Activated CD4-positive, alpha-beta T cell treated with anti-CD3 and anti-CD28 coated beads, Interleukin-2, amount 50 U/mL, for 48 hours (primary cell): ENCODE measurements around the gene ADAMTSL3.

ENCODE experiments used
- DNase-seq, 2 experiments: peaks; one replicate each; pipeline ENCODE4 v3.0.0-alpha.2; 2020

ADAMTSL3 gene, protein sequence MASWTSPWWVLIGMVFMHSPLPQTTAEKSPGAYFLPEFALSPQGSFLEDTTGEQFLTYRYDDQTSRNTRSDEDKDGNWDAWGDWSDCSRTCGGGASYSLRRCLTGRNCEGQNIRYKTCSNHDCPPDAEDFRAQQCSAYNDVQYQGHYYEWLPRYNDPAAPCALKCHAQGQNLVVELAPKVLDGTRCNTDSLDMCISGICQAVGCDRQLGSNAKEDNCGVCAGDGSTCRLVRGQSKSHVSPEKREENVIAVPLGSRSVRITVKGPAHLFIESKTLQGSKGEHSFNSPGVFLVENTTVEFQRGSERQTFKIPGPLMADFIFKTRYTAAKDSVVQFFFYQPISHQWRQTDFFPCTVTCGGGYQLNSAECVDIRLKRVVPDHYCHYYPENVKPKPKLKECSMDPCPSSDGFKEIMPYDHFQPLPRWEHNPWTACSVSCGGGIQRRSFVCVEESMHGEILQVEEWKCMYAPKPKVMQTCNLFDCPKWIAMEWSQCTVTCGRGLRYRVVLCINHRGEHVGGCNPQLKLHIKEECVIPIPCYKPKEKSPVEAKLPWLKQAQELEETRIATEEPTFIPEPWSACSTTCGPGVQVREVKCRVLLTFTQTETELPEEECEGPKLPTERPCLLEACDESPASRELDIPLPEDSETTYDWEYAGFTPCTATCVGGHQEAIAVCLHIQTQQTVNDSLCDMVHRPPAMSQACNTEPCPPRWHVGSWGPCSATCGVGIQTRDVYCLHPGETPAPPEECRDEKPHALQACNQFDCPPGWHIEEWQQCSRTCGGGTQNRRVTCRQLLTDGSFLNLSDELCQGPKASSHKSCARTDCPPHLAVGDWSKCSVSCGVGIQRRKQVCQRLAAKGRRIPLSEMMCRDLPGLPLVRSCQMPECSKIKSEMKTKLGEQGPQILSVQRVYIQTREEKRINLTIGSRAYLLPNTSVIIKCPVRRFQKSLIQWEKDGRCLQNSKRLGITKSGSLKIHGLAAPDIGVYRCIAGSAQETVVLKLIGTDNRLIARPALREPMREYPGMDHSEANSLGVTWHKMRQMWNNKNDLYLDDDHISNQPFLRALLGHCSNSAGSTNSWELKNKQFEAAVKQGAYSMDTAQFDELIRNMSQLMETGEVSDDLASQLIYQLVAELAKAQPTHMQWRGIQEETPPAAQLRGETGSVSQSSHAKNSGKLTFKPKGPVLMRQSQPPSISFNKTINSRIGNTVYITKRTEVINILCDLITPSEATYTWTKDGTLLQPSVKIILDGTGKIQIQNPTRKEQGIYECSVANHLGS (N-terminal part only)

GRCh38 chr15:83653639-83654378 is at the start of gene ADAMTSL3:
Gene ADAMTSL3 (plus strand): TSS chr15:83654123. CDS start chr15:83655762, 1,639 bp downstream.
- DNase-seq: no peak

GRCh38 chr15:83604549-83604948 is 49.4 kb upstream of the ADAMTSL3 start:
- DNase-seq: no peak

GRCh38 chr15:83605111-83605945 is 48.6 kb upstream of the ADAMTSL3 start:
- DNase-seq: no peak

DNA sequence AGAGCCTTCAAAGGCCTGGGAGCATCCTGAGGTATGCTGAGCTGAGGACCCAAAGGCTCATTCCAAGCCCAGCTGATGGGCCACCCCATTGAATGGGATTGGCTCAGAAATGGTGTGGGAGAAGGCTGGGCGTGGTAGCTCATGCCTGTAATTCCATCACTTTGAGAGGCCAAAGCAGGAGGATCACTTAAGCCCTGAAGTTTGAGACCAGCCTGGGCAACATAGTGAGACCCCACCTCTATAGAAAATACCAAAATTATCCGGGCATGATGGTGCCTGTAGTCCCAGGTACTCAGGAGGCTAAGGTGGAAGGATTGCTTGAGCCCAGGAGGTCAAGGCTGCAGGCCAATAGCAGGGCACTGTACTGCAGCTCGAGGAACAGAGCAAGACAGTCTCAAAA is 43.8 kb upstream of the ADAMTSL3 start:
- no peak for DNase-seq

DNA sequence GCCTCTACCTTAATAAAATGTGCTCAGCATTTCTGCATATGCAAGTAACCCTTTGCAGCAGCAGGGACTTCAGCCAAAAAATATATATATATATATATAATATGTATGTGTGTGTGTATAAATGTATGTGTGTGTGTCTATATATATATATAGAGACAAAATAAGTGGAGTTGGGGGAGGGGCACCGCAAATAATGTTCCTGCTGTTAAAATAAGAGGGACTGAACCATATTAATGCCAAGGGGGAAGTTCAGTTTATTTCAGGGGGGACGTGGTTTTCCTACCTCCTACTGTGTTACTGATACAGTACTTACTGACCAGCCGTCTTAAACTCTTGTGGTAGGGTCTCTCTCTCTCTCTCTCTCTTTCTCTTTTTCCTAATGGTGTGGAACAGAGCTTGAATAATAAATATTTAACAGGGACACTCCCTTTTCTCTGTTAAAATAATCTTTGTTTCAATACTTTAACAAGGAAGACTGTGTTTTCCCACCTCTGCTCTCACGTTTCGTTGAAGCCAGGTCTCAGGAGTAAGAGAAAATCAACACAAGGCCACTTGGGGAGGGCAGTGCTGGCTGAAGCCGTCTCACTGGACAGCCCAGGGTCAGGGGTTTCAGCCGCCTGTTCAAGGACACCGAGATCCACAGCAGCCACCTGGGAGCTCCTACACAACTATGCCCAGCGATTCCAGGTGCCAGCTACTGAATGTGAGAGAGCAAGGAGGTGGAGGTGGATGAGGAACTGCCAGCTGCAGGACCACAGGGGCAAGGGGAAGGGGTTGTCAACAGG is 42.8 kb upstream of the ADAMTSL3 start:
- DNase-seq: no peak

DNA sequence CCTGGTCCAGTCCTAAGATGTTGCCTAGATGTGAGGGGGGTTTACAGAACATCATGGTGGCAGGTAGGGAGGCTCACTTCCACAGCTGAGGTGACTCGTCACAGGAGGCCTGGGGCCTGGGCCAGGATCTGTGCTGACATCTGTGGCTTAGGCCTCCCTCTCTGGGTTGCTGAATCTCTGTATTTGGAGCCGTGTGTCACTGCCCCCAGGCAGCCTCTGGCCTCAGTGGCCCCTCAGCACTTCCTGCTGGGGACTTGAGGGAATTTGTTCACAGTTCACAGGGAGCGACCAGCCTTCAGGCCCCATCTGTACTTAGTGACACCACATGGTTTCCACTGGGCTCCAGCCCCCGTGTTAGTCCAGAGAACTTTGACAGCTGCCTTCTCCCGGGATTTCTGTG is 41.7 kb upstream of the ADAMTSL3 start:
- DNase-seq: no peak

DNA sequence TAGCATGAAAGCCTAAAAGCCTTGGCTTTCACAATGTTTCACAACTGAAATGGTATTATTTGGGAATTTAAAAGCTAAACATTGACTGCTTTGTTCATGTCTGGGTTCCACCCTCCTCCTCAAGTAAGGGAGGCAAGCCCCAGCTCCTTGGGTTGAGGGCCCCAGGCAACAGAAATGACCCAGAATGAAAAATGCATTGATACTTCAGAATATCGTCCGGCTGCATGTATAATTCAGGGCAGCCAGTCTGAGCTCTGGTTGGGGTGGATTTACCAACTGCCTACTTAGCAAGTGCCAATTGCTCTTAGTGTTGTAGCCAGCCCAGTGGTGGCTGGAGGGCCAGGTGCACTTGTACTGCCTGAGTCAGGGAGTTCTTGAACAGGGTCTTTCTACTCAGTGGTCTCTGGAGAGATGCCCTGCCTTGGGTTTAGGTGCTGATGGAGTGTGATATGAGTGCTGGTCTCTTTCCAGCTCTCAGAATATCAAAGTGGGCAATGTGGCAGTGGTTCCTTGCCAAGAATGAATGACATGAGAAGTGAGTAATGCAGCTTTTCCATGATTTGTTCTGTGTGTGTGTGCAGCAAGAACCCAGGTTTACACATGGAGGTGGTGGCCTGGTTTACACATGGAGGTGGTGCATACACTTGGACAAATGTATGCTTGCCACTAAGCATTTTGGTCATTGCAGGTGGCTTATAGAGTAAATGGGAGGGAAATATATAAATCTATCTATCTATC is 40.9 kb upstream of the ADAMTSL3 start:
- DNase-seq: no peak

DNA sequence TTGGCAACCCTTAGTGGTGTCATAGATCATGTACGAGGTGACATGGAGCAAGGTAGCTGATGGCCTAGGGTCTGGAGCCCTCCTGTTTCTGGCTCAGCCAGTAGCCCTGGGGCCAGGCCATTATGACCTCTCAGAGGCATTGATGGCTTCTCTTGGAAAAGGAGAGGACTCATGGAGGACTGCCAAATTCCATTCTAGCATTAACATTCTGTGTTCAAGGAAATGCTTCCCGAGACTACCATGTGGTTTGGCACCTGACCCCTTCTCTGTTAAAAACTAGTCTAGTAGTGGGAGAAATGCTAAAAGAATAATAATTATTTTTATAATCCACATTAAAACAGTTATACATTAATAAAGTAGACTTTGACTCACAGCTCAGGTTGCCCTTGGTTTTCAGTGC is 40.2 kb upstream of the ADAMTSL3 start:
- no peak for DNase-seq

DNA sequence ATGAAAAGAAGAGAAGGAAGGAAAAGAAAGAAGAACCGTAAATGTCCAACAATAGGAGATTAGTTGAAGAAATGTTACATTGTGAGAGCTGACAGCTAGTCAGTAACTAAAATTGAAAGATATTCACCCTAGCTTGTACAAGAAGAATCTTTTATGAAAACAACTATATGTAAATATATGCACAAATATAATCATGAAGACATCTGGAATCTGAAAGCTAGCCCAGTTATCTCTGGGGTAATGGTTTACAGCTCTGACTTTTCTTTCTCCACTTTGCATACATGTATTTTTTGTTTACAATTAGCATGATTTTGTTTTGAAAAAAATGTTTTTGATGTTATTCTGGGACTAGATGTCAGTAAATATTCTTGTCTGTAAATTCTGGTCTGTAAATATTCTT is 37.1 kb upstream of the ADAMTSL3 start:
- no peak for DNase-seq

- DNase-seq: no peak
Observed at GRCh38 chr15:83626171-83626802, 27.6 kb upstream of the ADAMTSL3 start.

DNA sequence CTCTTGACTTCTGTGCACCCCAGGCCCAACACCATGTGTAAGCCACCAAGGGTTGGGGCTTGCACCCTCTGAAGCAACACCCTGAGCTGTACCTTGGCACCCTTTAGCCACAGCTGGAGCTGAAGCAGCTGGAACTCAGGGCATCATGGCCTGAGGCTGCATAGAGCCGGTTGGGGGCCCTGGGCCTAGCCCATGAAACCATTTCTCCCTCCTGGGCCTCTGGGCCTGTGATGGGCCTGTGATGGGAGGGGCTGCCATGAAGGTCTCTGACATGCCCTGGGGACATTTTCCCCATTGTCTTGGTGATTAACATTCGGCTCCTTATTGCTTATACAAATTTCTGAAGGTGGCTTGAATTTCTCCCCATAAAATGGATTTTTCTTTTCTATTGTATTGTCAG is 22.4 kb upstream of the ADAMTSL3 start:
- no peak for DNase-seq

DNA sequence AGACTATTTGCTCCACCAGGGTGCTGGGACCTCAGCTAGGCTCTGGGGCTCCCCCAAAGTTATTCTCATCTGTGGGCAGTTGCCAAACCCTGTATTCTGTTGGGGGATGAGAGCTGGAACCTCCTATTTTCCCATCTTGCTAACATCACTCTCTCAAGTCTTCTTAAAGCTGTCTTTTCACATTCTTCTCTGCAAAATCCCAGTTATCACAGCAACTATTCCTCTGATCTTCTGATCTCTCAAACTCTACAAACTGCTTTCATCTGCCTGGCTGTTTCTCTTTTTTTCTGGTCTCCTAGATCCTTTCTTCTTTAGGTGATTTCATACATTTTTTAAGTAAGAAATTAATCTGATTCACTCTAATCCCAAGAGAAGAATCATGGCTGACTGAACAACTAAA is 10.7 kb upstream of the ADAMTSL3 start:
- DNase-seq: no peak

- DNase-seq: no peak
Observed at GRCh38 chr15:83644439-83644838, 9.5 kb upstream of the ADAMTSL3 start.

DNA sequence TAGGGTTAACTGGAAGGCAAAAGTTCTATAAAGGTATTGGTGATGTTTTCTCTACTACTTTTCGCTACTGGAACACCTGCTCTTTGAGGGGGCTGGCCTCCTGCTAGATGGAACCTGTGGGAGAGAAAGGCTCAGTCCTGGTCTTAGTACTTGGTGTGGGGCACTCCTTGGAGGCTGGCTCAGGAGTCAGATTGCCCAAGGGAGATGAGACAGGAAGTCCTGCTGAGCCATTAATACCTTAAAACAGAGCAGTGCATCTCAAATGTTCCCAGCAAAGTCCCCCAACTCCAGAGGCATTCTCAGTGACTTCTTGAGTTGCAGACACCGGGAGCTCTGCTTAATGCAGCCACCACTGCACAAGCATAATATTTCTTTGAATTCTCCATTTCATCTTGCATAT is 3.1 kb upstream of the ADAMTSL3 start:
- no peak for DNase-seq

DNA sequence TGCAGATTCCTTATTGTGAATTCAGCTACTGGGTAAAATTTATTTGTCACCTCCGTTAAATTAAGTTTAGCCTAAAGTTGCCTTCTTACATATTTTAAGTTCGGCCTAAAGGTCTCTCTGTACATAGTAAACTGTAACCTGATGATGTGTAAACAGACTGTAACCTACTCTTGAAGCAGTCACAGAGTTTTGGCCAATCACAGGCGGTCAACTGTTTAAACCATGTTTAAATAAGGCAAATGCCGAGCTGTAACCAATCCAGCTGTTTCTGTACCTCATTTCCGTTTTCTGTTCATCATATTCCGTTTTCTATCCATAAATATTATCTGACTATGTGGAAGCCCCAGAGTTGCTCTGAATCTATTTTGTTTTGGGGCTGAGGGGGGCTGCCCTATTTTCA is 2.4 kb upstream of the ADAMTSL3 start:
- no peak for DNase-seq

GRCh38 chr15:83652626-83653204 is 1.2 kb upstream of the ADAMTSL3 start:
- no peak for DNase-seq

DNA sequence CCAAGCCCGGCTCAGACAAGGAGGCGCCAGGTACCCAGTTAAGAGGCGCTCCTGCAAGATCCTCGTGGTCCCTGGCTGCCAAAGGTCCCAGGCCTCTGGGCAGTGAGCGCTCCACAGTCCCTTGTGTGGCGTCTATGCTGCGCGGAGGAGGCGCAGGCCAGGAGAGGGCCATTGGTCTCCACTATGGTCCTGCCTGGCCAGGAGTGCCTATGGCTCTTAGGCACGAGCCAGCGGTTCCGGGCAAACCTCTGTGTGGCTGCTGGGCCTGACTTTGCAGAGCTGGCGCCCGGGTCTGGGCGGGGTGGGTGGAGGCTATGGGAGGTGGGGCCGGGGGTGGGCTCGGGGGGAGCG is 660 bp upstream of the ADAMTSL3 start:
- DNase-seq: no peak

GRCh38 chr15:83654379-83655236 is 685 bp downstream of the ADAMTSL3 start:
- no peak for DNase-seq
